GM19395 (cell line): ENCODE measurements around the gene EMP3.
"Not testable (repeated sequence)": the region's sequence is repeated elsewhere in the genome, so short reads cannot be mapped to it uniquely, and the experiment has no call there.

Source experiments
- ATAC-seq: cut with Tn5 transposase; IDR thresholded peaks from one replicate; pipeline ENCODE4 v1.9.1; 2021; ENCODE audit warnings: mild to moderate bottlenecking, moderate library complexity; ENCODE audit not compliant: unreplicated experiment

The EMP3 gene

GRCh38 chr19:48315712-48316111 is 9.6 kb upstream of the EMP3 start:
- no peak for ATAC-seq

GRCh38 chr19:48317708-48317960 is 7.7 kb upstream of the EMP3 start:
- ATAC-seq, result not testable (repeated sequence)

GRCh38 chr19:48318286-48318987 is 6.9 kb upstream of the EMP3 start:
- no peak for ATAC-seq

GRCh38 chr19:48319647-48320541 is 5.5 kb upstream of the EMP3 start:
- ATAC-seq, result no peak

- peak; percentile 50 for ATAC-seq
Measured at GRCh38 chr19:48321372-48321621, 4.1 kb upstream of the EMP3 start.

GRCh38 chr19:48321622-48322591 is 3.4 kb upstream of the EMP3 start:
- peak; percentile 58 for ATAC-seq

GRCh38 chr19:48329167-48329891 is 4.0 kb downstream of the EMP3 start:
- ATAC-seq, result no peak

GRCh38 chr19:48330012-48330681 is 4.8 kb downstream of the EMP3 start:
- peak; percentile 33 for ATAC-seq

- no peak for ATAC-seq
Measured at GRCh38 chr19:48332351-48332661, 7.0 kb downstream of the EMP3 start.

GRCh38 chr19:48332662-48333466 is 7.5 kb downstream of the EMP3 start:
- ATAC-seq, result peak; percentile 77

GRCh38 chr19:48333467-48334384 is 8.4 kb downstream of the EMP3 start:
- ATAC-seq, result no peak

- ATAC-seq, result no peak
Measured at GRCh38 chr19:48338253-48338755, 13.0 kb downstream of the EMP3 start.

GRCh38 chr19:48338802-48339503 is 13.6 kb downstream of the EMP3 start:
- no peak for ATAC-seq

- ATAC-seq, result no peak
Measured at GRCh38 chr19:48340995-48341394, 15.6 kb downstream of the EMP3 start.

GRCh38 chr19:48341515-48342413 is 16.4 kb downstream of the EMP3 start:
- ATAC-seq, result no peak

GRCh38 chr19:48342414-48342738 is 17.0 kb downstream of the EMP3 start:
- no peak for ATAC-seq
